Sigmoid colon (tissue), 3 donors: ENCODE data around the gene SARM1.

Experiments
- CTCF ChIP-seq, 4 experiments: fragments of 450-650 bp in 3 of 4; fragments of 200-600 bp in 1 of 4; IDR thresholded peaks; one replicate each; pipeline ENCODE4 v1.5.1; 2016 to 2019; ENCODE audit warnings: antibody characterized with exemption in 4 of 4, mild to moderate bottlenecking in 3 of 4, moderate library complexity in 2 of 4
- POLR2A ChIP-seq, 2 donors: fragments of 450-650 bp; IDR thresholded peaks; one replicate each; pipeline ENCODE4 v1.6.1; 2016; ENCODE audit warnings: antibody characterized with exemption in 2 of 2, mild to moderate bottlenecking in 2 of 2, moderate library complexity in 2 of 2

- TF ChIP-seq CTCF (IDR thresholded peaks at IDR 0.05), result no peak
- no peak for TF ChIP-seq POLR2A (IDR thresholded peaks at IDR 0.05)
Measured at GRCh38 chr17:28392491-28392890, 21.0 kb downstream of the SARM1 start.
